GM12878 (cell line): ENCODE data around the gene ATP6V1G2. TPM values are rescaled to one million over a fixed set of nuclear protein-coding genes. Genes with fewer than 3 reads are reported as not detected.

Experiments used
- BRCA1 ChIP-seq: IDR thresholded peaks from 2 replicates; pipeline ENCODE4 v1.6.1; 2011; ENCODE audit warnings: low read depth, low read length, improper control_type of control experiment
- CUX1 ChIP-seq: IDR thresholded peaks from 2 replicates; pipeline ENCODE4 v1.6.1; 2012; ENCODE audit warnings: improper control_type of control experiment, low read depth, low read length; ENCODE audit not compliant: insufficient replicate concordance
- EGR1 ChIP-seq, 2 experiments: IDR thresholded peaks; 1 replicate in 1 of 2; 2 replicates in 1 of 2; pipeline ENCODE4 v1.6.1; 2011 to 2012; ENCODE audit warnings: low read depth in 2 of 2, low read length in 2 of 2, borderline replicate concordance in 1 of 2, mild to moderate bottlenecking in 1 of 2, moderate library complexity in 1 of 2
- FOXK2 ChIP-seq: fragments of 450-650 bp; IDR thresholded peaks from 2 replicates; pipeline ENCODE4 v1.6.1; 2017; ENCODE audit warnings: mild to moderate bottlenecking, moderate library complexity
- GATAD2B ChIP-seq: fragments of 450-650 bp; conservative IDR thresholded peaks from 2 replicates; pipeline ENCODE4 v1.6.1; 2017; ENCODE audit warnings: low read depth, mild to moderate bottlenecking, moderate library complexity
- HDAC6 ChIP-seq: fragments of 200-600 bp; sonication (generic); IDR thresholded peaks from one replicate; pipeline ENCODE4 v1.8.0; 2017; ENCODE audit warnings: antibody characterized with exemption; ENCODE audit not compliant: unreplicated experiment
- NFIC ChIP-seq: IDR thresholded peaks from 2 replicates; pipeline ENCODE4 v1.6.1; 2012; ENCODE audit warnings: low read depth, mild to moderate bottlenecking, inconsistent platforms, low read length, moderate library complexity
- RUNX3 ChIP-seq: IDR thresholded peaks from 2 replicates; pipeline ENCODE4 v1.6.1; 2012; ENCODE audit warnings: low read length, inconsistent platforms
- SRF ChIP-seq, 2 experiments: IDR thresholded peaks; 2 replicates each; pipeline ENCODE4 v1.6.1; 2011; ENCODE audit warnings: low read depth in 2 of 2, low read length in 2 of 2, mild to moderate bottlenecking in 1 of 2, moderate library complexity in 1 of 2
- ZNF217 ChIP-seq: fragments of 450-650 bp; IDR thresholded peaks from 2 replicates; pipeline ENCODE4 v1.6.1; 2017; ENCODE audit warnings: antibody characterized with exemption, mild to moderate bottlenecking
- ZNF274 ChIP-seq: IDR thresholded peaks from one replicate; pipeline ENCODE4 v1.8.0; 2011; ENCODE audit not compliant: insufficient read length, insufficient read depth
- polyA plus RNA-seq, 11 experiments: library from polyadenylated mRNA; depleted of rRNA in 4 of 11; unstranded in 6 of 11; stranded (reverse) in 5 of 11; fragments of >200 nt; fragmentation: Nextera tagmentation in 4 of 11; fragmentation: Illumina TruSeq in 1 of 11; extraction: Ambion mirVana in 4 of 11; extraction: Trizol in 1 of 11; gene quantifications; 1 replicate in 1 of 11; 2 replicates in 10 of 11; pipeline versions ENCODE4 v1.2.1 to v1.2.3, GENCODE V29; 2011 to 2016; ENCODE audit warnings: inconsistent platforms in 2 of 11, missing spikeins in 2 of 11, low read depth in 1 of 11
- total RNA-seq, 4 experiments: library from RNA; depleted of rRNA in 3 of 4; stranded (reverse); fragments of >200 nt in 3 of 4; fragmentation: Illumina TruSeq in 1 of 4; extraction: Trizol in 1 of 4; gene quantifications; 2 replicates each; pipeline versions ENCODE4 v1.2.1 to v1.2.3, GENCODE V29; 2013 to 2021

The ATP6V1G2 gene
- total and polyA plus RNA-seq, 10 of the 15 experiments (the other 5 are each of a cell fraction or from before 2014, with no cell fraction given) = 0.45 to 8.9 (median 2.8) TPM

DNA sequence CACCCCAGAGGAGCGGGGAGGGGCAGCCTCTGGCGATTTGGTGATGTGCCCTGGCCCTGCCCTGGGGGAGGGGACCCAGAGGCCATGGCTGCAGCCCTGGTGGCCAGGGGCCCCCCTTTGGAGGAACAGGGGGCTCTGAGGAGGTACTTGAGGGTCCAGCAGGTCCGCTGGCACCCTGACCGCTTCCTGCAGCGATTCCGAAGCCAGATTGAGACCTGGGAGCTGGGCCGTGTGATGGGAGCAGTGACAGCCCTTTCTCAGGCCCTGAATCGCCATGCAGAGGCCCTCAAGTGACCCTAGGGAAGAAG is 11.9 kb upstream of the ATP6V1G2 start (continued):
- no peak for TF ChIP-seq HDAC6
- no peak for TF ChIP-seq GATAD2B
- no peak for TF ChIP-seq CUX1
- TF ChIP-seq BRCA1 = no peak
- no peak for TF ChIP-seq ZNF217
- no peak for TF ChIP-seq ZNF274
- TF ChIP-seq FOXK2 = no peak
- no peak for TF ChIP-seq NFIC
- TF ChIP-seq SRF (IDR thresholded peaks at IDR 0.05; ENCODE audit: low read depth in 2 of 2, low read length in 2 of 2) = no peak
- TF ChIP-seq RUNX3 = no peak
- TF ChIP-seq EGR1 (IDR thresholded peaks at IDR 0.05; ENCODE audit: borderline replicate concordance in 1 of 2, low read depth in 2 of 2, low read length in 2 of 2) = no peak
